GM18873 (cell line): Measurements from ENCODE around the gene NAPEPLD.
"Not testable (repeated sequence)": the region's sequence is repeated elsewhere in the genome, so short reads cannot be mapped to it uniquely, and the experiment has no call there.

Experiments used
- ATAC-seq: cut with Tn5 transposase; IDR thresholded peaks from one replicate; pipeline ENCODE4 v1.9.1; 2021; ENCODE audit warnings: mild to moderate bottlenecking, moderate library complexity, moderate number of reproducible peaks; ENCODE audit not compliant: unreplicated experiment, low FRiP score

Gene NAPEPLD

GRCh38 chr7:103148131-103148993, 537 bp downstream of the NAPEPLD start:
- no peak for ATAC-seq

- ATAC-seq, result not testable (repeated sequence)
These were observed 4.1 kb downstream of the NAPEPLD start for GRCh38 chr7:103144754-103145153.

DNA sequence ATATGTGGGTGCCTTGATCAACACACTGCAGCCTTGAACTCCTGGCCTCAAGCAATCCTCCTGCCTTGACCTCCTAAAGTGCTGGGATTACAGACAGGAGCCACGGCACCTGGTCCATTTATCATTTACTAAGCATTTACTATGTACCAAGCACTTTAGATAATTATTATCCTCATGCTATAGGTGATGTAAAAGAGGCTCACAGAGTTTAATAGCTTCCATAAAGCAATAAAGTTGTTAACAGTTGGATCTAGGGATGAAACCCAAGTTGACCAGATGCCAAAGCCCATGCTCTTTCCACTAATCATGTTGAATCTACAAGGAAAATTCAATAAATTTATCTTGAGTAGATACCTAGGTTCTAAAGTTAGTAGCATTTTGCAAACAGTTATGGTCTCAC, 5.0 kb downstream of the NAPEPLD start:
- ATAC-seq, result no peak

GRCh38 chr7:103142494-103142893, 6.4 kb downstream of the NAPEPLD start:
- ATAC-seq, result no peak

DNA sequence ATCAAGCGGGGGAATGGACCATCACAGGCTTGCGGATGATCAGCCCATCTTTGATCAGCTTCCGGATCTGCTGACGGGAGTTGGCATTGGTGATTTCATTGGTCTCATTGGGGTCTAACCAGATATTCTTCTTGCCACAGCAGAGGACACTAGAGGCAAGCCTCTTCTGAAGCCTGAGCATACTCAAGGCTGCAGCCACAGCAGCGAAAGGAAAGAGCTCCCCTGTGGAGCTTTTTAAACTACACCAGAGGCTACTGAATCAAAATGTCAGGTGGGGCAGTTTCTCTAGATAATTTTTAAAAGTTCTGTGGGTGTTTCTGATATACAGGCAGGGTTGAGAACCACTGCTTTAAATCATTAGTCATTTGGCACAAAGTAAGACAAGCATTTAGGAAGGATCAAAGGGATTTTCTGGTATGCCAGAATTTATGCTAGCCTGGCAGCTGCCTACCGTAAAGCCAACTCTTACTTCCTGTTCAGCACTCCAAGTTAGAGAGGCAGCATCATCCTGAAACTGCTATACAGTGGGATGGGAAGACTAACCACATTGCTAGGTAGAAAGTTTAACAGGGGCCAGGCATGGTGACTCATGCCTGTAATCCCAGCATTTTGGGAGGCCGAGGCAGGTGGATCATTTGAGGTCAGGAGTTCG, 7.0 kb downstream of the NAPEPLD start:
- no peak for ATAC-seq

DNA sequence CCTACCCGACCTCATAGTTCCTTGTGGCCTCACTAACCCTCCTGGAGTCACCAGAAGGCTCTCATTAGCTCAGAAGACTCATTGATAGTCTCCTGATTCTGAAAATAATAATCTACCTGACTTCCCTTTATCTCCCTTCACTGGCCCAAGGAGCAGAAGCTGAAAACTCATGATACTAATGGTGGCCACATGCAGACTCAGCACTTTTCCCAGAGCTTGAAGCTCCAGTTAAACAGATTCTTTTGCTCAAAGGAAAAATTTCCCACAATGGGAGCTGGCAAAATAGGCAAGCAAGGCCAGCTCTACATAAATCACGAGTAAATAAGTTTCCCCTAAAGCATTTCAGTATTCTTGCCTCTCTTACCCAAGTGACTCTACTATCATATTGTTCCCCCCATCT, 8.2 kb downstream of the NAPEPLD start:
- ATAC-seq, result no peak

DNA sequence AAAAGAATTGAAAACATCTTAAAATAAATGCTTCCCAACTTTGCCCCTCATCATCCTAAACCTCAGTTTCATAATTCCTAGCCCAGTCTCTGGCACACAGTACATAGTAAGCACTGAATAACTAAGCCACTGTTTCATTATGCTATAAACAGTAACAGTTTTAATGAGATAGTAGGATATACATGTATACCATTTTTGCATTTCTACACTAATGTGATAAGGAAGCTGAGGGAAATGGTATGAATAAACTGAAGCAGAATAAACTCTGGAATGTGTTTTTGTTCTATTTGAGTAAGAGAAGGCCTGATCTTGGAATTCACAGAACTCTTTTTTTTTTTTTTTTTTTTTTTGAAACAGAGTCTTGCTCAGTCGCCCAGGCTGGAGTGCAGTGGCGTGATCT, 8.8 kb downstream of the NAPEPLD start:
- no peak for ATAC-seq

DNA sequence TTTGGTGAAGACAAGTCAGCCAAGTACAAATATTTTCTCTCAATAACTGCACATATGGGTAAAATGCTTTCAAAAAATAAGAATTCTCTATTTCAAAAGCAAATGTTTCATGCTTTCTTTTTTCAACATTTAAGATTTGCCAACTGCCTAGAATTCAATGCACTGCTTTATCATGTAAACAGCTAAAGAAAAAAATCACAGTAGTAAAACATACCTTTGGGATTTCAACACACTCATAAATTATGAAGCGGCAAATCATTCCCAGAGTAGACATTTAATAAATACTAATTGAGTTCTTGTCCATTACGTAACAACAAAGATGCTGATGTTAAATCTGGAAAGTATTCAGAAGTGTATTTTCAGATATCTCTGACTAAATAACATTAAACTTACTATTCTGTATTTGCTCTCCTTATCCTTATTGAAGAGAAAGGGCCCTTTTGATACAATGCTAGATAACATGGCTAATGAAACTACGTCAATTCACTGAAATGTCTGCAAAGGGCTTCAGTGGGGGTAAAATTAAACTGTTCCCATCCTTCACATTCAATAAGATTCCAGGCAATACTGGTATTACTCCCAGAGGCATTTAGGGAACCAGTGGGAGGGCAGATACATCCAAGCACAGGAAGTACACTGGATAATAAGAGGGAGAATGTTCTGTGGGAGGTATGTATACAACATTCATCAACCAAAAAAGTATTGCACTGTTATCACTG, 13.9 kb downstream of the NAPEPLD start:
- no peak for ATAC-seq

- ATAC-seq, result no peak
These were observed 15.8 kb downstream of the NAPEPLD start for GRCh38 chr7:103132995-103133688.

DNA sequence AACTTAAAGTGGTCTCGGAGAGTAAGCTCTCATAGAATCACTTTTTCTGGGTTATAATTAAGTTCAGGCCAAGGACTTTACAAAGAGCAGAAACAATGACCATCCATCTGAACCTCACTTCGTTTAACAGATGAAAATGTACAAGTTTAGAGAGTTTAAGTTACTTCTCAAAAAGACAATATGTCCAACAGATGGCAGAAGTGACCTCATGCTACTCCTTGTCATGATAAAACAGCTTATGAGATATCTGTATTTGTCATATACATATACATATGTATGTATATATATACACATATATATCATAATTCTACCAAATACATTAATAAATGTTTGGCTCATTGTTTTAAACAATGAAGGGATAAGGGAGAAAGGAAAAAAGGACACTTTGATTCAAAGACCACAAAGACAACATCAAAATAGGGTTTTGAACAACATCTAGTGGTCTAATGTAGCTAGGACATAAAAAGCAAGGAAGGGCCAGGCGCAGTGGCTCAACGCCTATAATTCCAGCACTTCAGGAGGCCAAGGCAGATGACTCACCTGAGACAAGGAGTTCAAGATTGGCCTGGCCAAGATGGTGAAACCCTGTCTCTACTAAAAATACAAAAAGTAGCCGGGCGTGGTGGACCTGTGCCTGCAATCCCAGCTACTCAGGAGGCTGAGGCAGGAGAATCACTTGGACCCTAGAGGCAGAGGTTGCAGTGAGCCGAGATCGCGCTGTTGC, 17.8 kb downstream of the NAPEPLD start:
- ATAC-seq, result no peak

DNA sequence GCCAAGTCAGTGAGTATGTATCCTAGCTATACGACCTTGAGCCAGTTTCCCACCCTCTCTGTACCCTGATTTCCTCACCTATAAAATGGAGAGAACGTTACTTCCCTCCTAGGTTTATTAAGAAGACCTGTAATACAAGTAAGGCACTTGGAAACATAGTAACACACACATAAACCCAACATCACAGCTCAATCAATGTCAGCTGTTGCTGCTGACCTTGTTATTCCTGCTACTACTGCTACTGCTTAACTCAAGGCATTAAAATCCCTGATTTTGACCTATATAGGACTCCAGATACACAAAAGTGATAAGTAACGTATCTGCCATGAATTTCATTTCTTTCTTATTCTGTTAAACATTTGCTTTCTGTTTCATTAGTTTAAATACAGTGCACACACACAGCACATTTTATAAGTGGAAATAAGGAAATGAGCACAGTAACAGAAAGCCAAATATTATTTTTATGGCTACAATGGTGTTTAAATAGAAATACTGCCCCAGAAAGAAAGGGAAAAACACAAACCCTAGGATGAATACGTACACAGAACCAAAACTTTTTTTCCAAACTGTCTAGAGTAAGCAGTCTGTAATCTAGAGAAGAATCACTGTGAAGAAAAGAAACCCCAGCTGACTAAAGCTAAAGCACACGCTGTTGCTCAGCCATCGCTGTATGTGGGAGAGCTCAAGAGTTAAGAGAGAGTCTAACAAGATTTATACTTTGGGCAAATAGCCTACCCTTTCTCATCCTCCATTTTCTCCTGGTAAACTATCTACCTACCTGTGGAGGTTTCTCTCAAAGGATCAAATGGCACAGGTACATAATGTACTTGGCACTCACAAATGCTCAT, 19.0 kb downstream of the NAPEPLD start:
- no peak for ATAC-seq

GRCh38 chr7:103127006-103127405, 21.9 kb downstream of the NAPEPLD start:
- no peak for ATAC-seq

GRCh38 chr7:103124429-103124979, 24.4 kb downstream of the NAPEPLD start:
- ATAC-seq, result no peak

DNA sequence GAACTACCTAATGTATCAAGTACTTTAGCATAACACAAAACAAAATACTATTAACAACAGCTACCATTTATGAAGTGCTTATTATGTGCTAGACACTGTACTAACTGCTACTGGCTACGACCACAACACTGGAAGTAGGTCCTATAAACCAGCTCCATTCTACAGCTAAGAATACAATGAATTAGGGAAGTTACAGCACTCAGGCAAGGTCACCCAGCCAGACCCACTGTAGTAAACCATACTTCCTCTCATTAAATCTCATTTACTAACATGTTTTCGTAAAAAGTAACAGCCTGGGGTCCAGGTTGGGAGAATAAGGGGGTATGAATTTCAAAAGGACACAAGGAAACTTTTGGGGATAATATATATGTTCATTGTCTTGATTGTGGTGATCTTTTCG, 25.4 kb downstream of the NAPEPLD start:
- no peak for ATAC-seq

GRCh38 chr7:103121641-103122040, 27.3 kb downstream of the NAPEPLD start:
- no peak for ATAC-seq

- no peak for ATAC-seq
These were observed 28.5 kb downstream of the NAPEPLD start for GRCh38 chr7:103120362-103120761.

- no peak for ATAC-seq
These were observed 29.1 kb downstream of the NAPEPLD start for GRCh38 chr7:103119791-103120291.

GRCh38 chr7:103117465-103117864, 31.4 kb downstream of the NAPEPLD start:
- ATAC-seq, result no peak

- no peak for ATAC-seq
These were observed 31.9 kb downstream of the NAPEPLD start for GRCh38 chr7:103116991-103117390.
